ENCODE data around the gene DNLZ. TPM values are rescaled to one million over a fixed set of nuclear protein-coding genes. Genes with fewer than 3 reads are reported as not detected.

The DNLZ gene
- total RNA-seq, 3 donors from 2014 or later: 35.4 to 57.4 (median 40.0) TPM

- intact Hi-C loops (cut with DNase I; ENCODE audit: low total_unique reads): no loop called here
- Histone ChIP-seq H3K4me1 (peaks cover 7 to 8% of the 10 kb centered on the region in 2 donors), H3K36me3 (no peaks in the 10 kb centered on the region), H3K27ac (no peak overlapping the region), H3K27me3 (no peaks in the 10 kb centered on the region), H3K4me3 (no peak overlapping the region), H3K9me3 (no peaks in the 10 kb centered on the region)
- no peak for TF ChIP-seq POLR2AphosphoS5 (IDR thresholded peaks at IDR 0.05)
- no peak for TF ChIP-seq POLR2A (IDR thresholded peaks at IDR 0.05)
- no peak for TF ChIP-seq CTCF (IDR thresholded peaks at IDR 0.05)
- no peak for DNase-seq (ENCODE audit: low spot score in 2 of 2)
Measured at GRCh38 chr9:136368190-136368589, 4.6 kb upstream of the DNLZ start.

GRCh38 chr9:136367296-136368145 is 4.0 kb upstream of the DNLZ start:
- H3K4me1 ChIP-seq: peaks cover 2 to 7% of the 10 kb centered on the region in 2 donors
- no peak overlapping the region for H3K4me3 ChIP-seq
- no peaks in the 10 kb centered on the region for H3K27me3 ChIP-seq
- H3K9me3 ChIP-seq: no peaks in the 10 kb centered on the region
- TF ChIP-seq POLR2AphosphoS5 (IDR thresholded peaks at IDR 0.05) (no peak), CTCF (IDR thresholded peaks at IDR 0.05) (no peak)
- H3K27ac ChIP-seq: no peak overlapping the region
- intact Hi-C loops (cut with DNase I; ENCODE audit: low total_unique reads): no loop called here
- DNase-seq (ENCODE audit: low spot score in 2 of 2): no peak
- H3K36me3 ChIP-seq: no peaks in the 10 kb centered on the region

GRCh38 chr9:136366826-136367225 is 3.3 kb upstream of the DNLZ start:
- no peak overlapping the region for H3K27ac ChIP-seq
- H3K4me3 ChIP-seq: no peak overlapping the region
- peaks cover 0 to 7% of the 10 kb centered on the region in 2 donors for H3K4me1 ChIP-seq
- H3K36me3 ChIP-seq: no peaks in the 10 kb centered on the region
- no peaks in the 10 kb centered on the region for H3K9me3 ChIP-seq
- TF ChIP-seq POLR2A (IDR thresholded peaks at IDR 0.05) (no peak), CTCF (IDR thresholded peaks at IDR 0.05) (no peak), POLR2AphosphoS5 (IDR thresholded peaks at IDR 0.05) (no peak)
- no peak for DNase-seq (ENCODE audit: low spot score in 2 of 2)
- intact Hi-C loops (cut with DNase I; ENCODE audit: low total_unique reads): no loop called here
- H3K27me3 ChIP-seq: no peaks in the 10 kb centered on the region

GRCh38 chr9:136365775-136366222 is 2.3 kb upstream of the DNLZ start:
- H3K27ac ChIP-seq: no peak overlapping the region
- no peak for DNase-seq (ENCODE audit: low spot score in 2 of 2)
- no peaks in the 10 kb centered on the region for H3K9me3 ChIP-seq
- no peak for TF ChIP-seq POLR2AphosphoS5 (IDR thresholded peaks at IDR 0.05)
- no peak for TF ChIP-seq CTCF (IDR thresholded peaks at IDR 0.05)
- no peak for TF ChIP-seq POLR2A (IDR thresholded peaks at IDR 0.05)
- H3K4me3 ChIP-seq: no peak overlapping the region
- peaks cover 3 to 7% of the 10 kb centered on the region in 2 donors for H3K4me1 ChIP-seq
- H3K27me3 ChIP-seq: no peaks in the 10 kb centered on the region
- intact Hi-C loops (cut with DNase I; ENCODE audit: low total_unique reads): no loop called here
- H3K36me3 ChIP-seq: no peaks in the 10 kb centered on the region
